ENCODE results near the gene UBE2M. TPM values are rescaled to one million over a fixed set of nuclear protein-coding genes. Genes with fewer than 3 reads are reported as not detected.

The UBE2M gene
- total RNA-seq, 1 experiment from 2014 or later: 127 TPM

- Histone ChIP-seq H3K14ac (ENCODE audit: insufficient read depth, low read length) (no peak within 1 kb of the TSS), H4K5ac (ENCODE audit: insufficient read length, low read depth, low read length) (no peak within 1 kb of the TSS), H2BK20ac (ENCODE audit: low read depth, low read length, poor library complexity, severe bottlenecking) (no peak within 1 kb of the TSS), H3K18ac (ENCODE audit: insufficient read length, low read depth, low read length) (no peak within 1 kb of the TSS), H3K56ac (ENCODE audit: insufficient read length, low read depth, low read length) (no peak within 1 kb of the TSS), H3K9me3 (ENCODE audit: control insufficient read depth, low read depth, low read length) (no peaks in the 10 kb centered on the region), H4K8ac (replicated peaks; ENCODE audit: insufficient read length, low read depth, low read length) (no peak within 1 kb of the TSS), H3K4me2 (ENCODE audit: insufficient read depth, insufficient read length, low read length) (no peak within 1 kb of the TSS), H2BK12ac (ENCODE audit: insufficient read length, low read depth, low read length) (no peak within 1 kb of the TSS), H3K23ac (ENCODE audit: insufficient read length, low read depth, low read length) (no peak within 1 kb of the TSS), H4K20me1 (ENCODE audit: control insufficient read depth, insufficient read depth, insufficient read length) (no peaks in the 10 kb centered on the region), H4K91ac (ENCODE audit: insufficient read length, low read depth, low read length) (no peak within 1 kb of the TSS), H2BK5ac (ENCODE audit: insufficient read length, low read length) (no peak within 1 kb of the TSS), H3K4me1 (ENCODE audit: insufficient read depth, low read length) (no peaks in the 10 kb centered on the region), H3K27me3 (ENCODE audit: insufficient read depth, low read length) (no peaks in the 10 kb centered on the region), H3K23me2 (ENCODE audit: insufficient read length, low read depth, low read length, poor library complexity, severe bottlenecking) (peaks cover 4% of the 10 kb centered on the region), H3K79me2 (ENCODE audit: insufficient read depth, low read length) (no peaks in the 10 kb centered on the region), H2BK15ac (ENCODE audit: low read depth, low read length) (no peak within 1 kb of the TSS), H3K4ac (ENCODE audit: low read depth, low read length) (no peak within 1 kb of the TSS), H2BK120ac (ENCODE audit: low read depth, low read length, poor library complexity, severe bottlenecking) (no peak within 1 kb of the TSS), H2AK5ac (ENCODE audit: insufficient read length, low read length) (no peak within 1 kb of the TSS), H2AFZ (ENCODE audit: low read length) (no peak within 1 kb of the TSS), H3K27ac (ENCODE audit: insufficient read length, low read depth, low read length) (no peak within 1 kb of the TSS), H3K9ac (ENCODE audit: extremely low read depth, insufficient read length, low read length) (no peak within 1 kb of the TSS), H3K79me1 (ENCODE audit: insufficient read depth, low read depth, low read length, poor library complexity, severe bottlenecking) (no peaks in the 10 kb centered on the region), H3T11ph (ENCODE audit: low read length) (no peak within 1 kb of the TSS)
- Mint-ChIP-seq H3K4me3 (no peak within 1 kb of the TSS), H3K27ac (peak within 1 kb of the TSS in 1 of 3 experiments; percentile 63; a peak in 1 of 7 replicates), H3K36me3 (ENCODE audit: insufficient read depth in 1 of 3, low read depth in 3 of 3) (peaks cover 5 to 18% (median 13%) of the 10 kb centered on the region in 3 experiments; a peak in 6 of 7 replicates), H3K4me1 (peaks cover 18 to 20% of the 10 kb centered on the region in 2 experiments), H3K27me3 (ENCODE audit: low read depth) (peaks cover 11% of the 10 kb centered on the region), H3K9me3 (peaks cover 8 to 12% of the 10 kb centered on the region in 2 experiments)
- no peak for DNase-seq
- WGBS (ENCODE audit: extremely low coverage, insufficient read length, low lambda C conversion rate): no CpG with 5 or more reads among the region's 25 CpGs
- TF ChIP-seq CTCF (conservative IDR thresholded peaks at IDR 0.05): no peak
Observed at GRCh38 chr19:58511353-58512208, 46.8 kb downstream of the UBE2M start, which contains the start of gene SLC27A5. TSS of gene SLC27A5 (minus strand) at chr19:58511992. CDS start at chr19:58511955, 37 bp downstream.

Measured in H9 (cell line).